ENCODE data around the gene EIF6. TPM values are rescaled to one million over a fixed set of nuclear protein-coding genes. Genes with fewer than 3 reads are reported as not detected.
A peak's percentile ranks its signal among the peaks of the same experiment; 100 is the strongest.

The EIF6 gene
- total RNA-seq, 1 donor from 2014 or later, result 315 TPM

DNA sequence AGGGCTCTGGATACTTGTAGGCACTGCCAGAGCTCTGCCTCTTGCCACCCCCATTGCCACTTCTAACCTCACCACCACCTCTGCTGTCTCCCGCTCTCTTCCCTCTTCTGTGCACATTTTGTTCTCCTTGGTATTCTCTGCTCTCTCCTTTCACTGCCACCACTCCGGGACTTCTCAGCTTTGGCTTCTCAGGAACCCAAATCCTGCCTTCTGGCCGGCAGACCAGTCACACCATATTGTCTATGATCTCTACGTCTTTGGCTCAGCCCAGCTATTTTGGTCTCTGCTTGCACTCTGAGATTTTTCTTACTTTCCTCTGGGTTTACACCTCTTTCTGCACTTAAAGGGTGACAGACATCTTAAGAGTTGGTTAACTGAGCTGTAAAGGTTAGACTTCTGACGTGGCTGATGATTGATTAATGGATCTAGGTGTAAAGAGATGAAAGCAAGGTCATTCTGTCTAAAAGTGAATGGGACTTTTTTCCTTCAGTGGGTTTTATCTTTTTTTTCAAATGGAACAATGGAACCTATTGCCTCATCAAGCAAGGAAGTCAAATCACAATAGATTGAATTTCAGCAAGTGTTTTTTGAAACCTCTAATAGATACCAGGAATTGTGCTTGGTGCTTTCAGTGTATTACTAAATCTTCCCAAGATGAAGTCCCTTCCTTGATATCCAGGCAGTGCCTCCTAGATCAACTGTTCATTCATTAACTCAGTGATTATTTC, 44.3 kb downstream of the EIF6 start:
- no peak overlapping the region for H3K4me3 ChIP-seq (ENCODE audit: low read depth, low read length)
- peak; percentile 2 for DNase-seq (ENCODE audit: low read depth)

GRCh38 chr20:35238735-35239134, 45.8 kb downstream of the EIF6 start:
- H3K4me3 ChIP-seq (ENCODE audit: low read depth, low read length), result no peak overlapping the region
- TF ChIP-seq CTCF (conservative IDR thresholded peaks at IDR 0.05; ENCODE audit: low read depth, low read length), result no peak
- no peak for DNase-seq (ENCODE audit: low read depth)

More for the DNA sequence above, 44.3 kb downstream of the EIF6 start:
- TF ChIP-seq CTCF (conservative IDR thresholded peaks at IDR 0.05; ENCODE audit: low read depth, low read length), result no peak

GRCh38 chr20:35238170-35238569, 46.4 kb downstream of the EIF6 start:
- DNase-seq (ENCODE audit: low read depth), result no peak
- TF ChIP-seq CTCF (conservative IDR thresholded peaks at IDR 0.05; ENCODE audit: low read depth, low read length), result no peak
- H3K4me3 ChIP-seq (ENCODE audit: low read depth, low read length), result no peak overlapping the region

- no peak for TF ChIP-seq CTCF (conservative IDR thresholded peaks at IDR 0.05; ENCODE audit: low read depth, low read length)
- DNase-seq (ENCODE audit: low read depth), result no peak
- no peak overlapping the region for H3K4me3 ChIP-seq (ENCODE audit: low read depth, low read length)
Measured at GRCh38 chr20:35237486-35237885, 47.1 kb downstream of the EIF6 start.

DNA sequence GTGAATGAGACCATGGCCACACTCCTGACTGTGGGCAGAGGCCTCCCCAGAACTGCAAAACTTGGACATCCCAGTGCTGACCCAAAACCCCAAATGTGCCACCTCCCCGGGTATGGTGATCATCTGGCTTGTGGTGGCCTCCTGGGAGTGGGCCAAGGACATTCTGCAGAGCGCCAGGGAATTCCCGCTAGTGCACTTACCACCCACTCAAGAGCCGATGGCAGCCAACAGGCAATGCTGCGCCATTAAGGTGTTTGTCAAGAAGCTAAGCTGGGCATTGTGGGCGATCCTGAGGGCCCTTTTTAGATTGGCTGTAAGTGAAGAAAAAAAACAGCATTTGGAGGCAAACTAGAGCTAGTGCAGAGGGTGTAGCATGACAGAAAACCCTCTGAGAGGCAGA, 48.7 kb downstream of the EIF6 start:
- H3K4me3 ChIP-seq (ENCODE audit: low read depth, low read length), result no peak overlapping the region
- DNase-seq (ENCODE audit: low read depth), result no peak
- TF ChIP-seq CTCF (conservative IDR thresholded peaks at IDR 0.05; ENCODE audit: low read depth, low read length), result no peak

DNA sequence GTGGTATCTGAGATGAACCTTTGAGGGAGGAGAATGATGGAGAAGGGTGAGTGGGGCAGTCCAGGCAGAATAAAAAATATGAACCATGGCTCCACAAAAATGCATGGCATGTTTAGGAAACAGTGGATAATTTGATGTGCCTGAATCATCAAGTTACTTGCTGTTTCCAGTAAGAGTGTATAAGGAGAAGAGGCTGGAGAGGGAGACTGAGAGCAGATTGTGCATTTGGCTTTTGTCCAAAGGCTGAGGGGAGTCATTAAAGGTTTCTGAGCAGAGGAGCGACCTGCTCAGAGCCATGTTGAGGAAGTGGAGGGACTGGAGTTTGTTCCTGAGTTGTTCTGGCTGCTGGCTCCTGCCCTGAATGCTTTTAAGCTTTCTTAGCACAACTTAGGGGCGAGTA, 52.0 kb downstream of the EIF6 start:
- no peak for DNase-seq (ENCODE audit: low read depth)
- no peak overlapping the region for H3K4me3 ChIP-seq (ENCODE audit: low read depth, low read length)
- no peak for TF ChIP-seq CTCF (conservative IDR thresholded peaks at IDR 0.05; ENCODE audit: low read depth, low read length)

Other genes with a start within 250 kb of the EIF6 start
- 58.6 and 82.2 TPM in 2 replicates for gene TRPC4AP, start 192.0 kb downstream of the EIF6 start, total RNA-seq
- gene EDEM2, start 137.4 kb downstream of the EIF6 start, total RNA-seq, result 20.4 and 35.2 TPM in 2 replicates
- gene PROCR, start 112.7 kb downstream of the EIF6 start, total RNA-seq, result 39.3 and 56.6 TPM in 2 replicates
- 8.2 and 12.2 TPM in 2 replicates for gene MMP24, start 58.1 kb downstream of the EIF6 start, total RNA-seq
- 16.1 and 32.3 TPM in 2 replicates for gene MMP24OS, start 6.7 kb downstream of the EIF6 start, total RNA-seq
- 0.14 TPM in 1 of 2 replicates, not detected in the other for gene FAM83C, start 7.7 kb upstream of the EIF6 start, total RNA-seq
- 40.2 and 40.9 TPM in 2 replicates for gene UQCC1, start 127.2 kb upstream of the EIF6 start, total RNA-seq
- gene GDF5, start 153.5 kb upstream of the EIF6 start, total RNA-seq, result 4.9 and 10.0 TPM in 2 replicates
- gene CEP250, start 170.8 kb upstream of the EIF6 start, total RNA-seq, result 31.1 and 91.7 TPM in 2 replicates
- gene C20orf173, start 244.9 kb upstream of the EIF6 start, total RNA-seq, result not detected in 2 replicates